ENCODE results near the gene NPAS3.

Gene NPAS3

GRCh38 chr14:33191855-33192254, 253.2 kb downstream of the NPAS3 start:
- no peak for DNase-seq

DNA sequence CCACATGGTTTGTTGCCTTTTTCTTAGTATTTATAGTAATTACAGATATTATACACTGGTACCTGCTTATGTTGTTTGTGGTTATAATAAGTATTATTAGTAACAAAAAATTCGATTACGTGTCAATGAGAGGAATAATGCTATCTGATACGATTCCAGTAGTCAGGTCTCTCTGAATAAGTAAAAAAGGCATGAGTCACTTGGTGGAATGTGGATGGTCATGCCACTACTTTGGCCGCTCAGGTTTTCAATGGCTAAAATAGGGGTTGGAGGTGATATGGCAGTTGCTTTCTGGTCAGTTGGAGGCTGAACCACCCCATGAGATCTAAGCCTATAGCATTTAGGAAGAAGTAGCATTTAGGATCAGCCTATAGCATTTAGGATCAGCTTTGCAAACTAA, 255.9 kb downstream of the NPAS3 start:
- DNase-seq = no peak

- no peak for DNase-seq
These were observed 260.0 kb downstream of the NPAS3 start for GRCh38 chr14:33198684-33199083.

DNA sequence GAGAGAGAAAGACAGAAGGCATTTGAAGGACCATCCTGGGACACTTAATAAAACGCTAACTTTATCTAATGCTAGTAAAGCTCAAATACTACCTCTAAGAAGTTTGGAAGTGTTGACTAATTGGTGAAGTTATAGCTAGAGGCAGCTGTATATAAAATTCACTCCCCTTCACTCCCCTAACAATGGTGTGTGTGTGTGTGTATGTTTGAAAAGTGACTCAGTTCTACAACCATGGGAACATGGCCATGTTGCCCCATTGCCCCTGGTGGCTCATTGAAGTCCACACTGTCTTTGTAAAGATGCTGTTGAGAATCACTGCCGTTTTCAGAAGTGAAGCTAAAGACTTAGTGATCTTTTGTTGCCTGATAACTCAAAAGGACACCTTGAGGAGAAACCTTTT, 262.4 kb downstream of the NPAS3 start:
- DNase-seq = no peak

- no peak for DNase-seq
These were observed 268.3 kb downstream of the NPAS3 start for GRCh38 chr14:33206981-33207380.

GRCh38 chr14:33207467-33208017, 268.9 kb downstream of the NPAS3 start:
- no peak for DNase-seq

GRCh38 chr14:33210311-33210710, 271.6 kb downstream of the NPAS3 start:
- DNase-seq = no peak

DNA sequence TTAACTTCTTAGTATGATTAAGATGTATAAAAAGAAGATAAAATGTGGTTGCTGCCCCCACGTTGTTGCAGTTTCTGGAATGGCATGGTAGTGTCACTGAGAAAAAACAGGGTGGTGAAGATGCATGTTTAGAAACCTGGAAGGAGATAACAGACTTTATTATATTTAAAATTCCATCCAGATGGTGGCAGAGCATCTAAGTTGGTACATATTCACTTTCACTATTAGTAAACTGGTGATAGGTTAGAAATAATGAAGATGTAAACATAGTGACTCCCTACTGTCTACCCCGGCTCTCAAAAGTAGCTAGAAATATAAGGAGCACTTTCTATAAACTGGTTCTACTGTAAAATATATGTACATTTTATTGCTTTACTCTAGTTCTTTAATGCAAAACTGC, 279.3 kb downstream of the NPAS3 start:
- DNase-seq = peak; percentile 1

GRCh38 chr14:33219957-33220356, 281.3 kb downstream of the NPAS3 start:
- DNase-seq = no peak

- no peak for DNase-seq
These were observed 290.7 kb downstream of the NPAS3 start for GRCh38 chr14:33229269-33229929.

DNA sequence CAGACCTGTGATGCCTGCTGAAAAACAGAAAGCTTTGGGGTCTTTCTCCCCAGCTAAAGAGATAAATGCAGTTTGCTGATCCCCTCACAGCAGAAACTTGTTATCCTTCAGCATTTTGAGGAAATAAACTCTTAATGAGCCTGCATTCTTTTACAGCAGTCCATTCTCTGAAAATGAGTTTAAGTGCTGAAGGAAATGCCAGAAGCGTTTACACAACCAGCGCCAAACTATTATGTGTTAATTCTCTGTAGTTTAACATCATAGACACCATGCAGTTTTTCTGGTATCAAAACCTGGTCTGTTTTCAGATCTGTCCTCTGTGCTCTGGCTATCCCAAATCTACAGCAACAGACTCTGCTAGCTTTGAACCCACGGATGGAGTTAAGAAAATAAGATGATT, 291.3 kb downstream of the NPAS3 start:
- no peak for DNase-seq

GRCh38 chr14:33232031-33232430, 293.4 kb downstream of the NPAS3 start:
- no peak for DNase-seq

GRCh38 chr14:33237115-33237740, 298.5 kb downstream of the NPAS3 start:
- DNase-seq = no peak

- DNase-seq = no peak
These were observed 300.8 kb downstream of the NPAS3 start for GRCh38 chr14:33239465-33239864.

DNA sequence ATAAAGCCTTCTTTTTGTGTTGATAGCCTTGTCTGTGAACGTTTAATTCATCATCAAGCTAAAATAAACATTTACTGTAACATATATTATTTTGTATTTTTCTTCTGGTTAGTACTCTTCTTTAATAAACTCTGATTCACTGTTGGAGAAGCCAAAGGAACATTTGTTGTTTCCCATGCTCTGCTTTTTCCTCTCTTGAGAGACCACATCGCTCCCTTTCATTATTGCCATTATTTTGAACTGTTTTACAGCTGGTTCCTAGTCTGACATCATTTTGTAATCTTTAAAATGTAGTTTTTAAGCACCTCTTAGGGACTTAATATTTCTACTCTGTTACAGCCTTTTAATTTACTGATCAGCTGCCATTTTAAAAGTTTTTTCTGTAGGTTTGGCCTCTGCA, 301.8 kb downstream of the NPAS3 start:
- no peak for DNase-seq

DNA sequence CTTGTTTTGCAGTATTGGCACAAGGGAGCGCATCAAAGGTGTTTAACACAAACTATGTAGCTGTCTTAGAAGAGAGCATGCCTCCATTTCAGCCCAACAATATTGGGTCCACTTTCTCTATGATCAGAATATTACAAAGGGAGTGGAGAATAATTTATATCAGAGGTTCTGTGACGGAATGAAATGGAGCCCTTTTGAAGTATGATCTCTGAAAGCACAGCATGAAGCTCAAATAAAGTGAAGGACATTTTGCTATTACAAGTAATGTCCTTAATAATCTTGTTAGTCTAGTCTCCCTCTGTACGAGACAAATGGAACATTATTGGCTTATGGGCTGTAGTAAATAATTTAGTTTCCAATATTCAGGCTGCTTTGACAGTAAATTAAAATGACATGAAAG, 302.7 kb downstream of the NPAS3 start:
- DNase-seq = no peak

GRCh38 chr14:33249233-33249820, 310.6 kb downstream of the NPAS3 start:
- no peak for DNase-seq

- DNase-seq = no peak
These were observed 312.3 kb downstream of the NPAS3 start for GRCh38 chr14:33250963-33251362.

- no peak for DNase-seq
These were observed 315.7 kb downstream of the NPAS3 start for GRCh38 chr14:33254342-33254741.

- no peak for DNase-seq
These were observed 316.2 kb downstream of the NPAS3 start for GRCh38 chr14:33254861-33255395.

GRCh38 chr14:33257796-33258195, 319.1 kb downstream of the NPAS3 start:
- DNase-seq = no peak

DNA sequence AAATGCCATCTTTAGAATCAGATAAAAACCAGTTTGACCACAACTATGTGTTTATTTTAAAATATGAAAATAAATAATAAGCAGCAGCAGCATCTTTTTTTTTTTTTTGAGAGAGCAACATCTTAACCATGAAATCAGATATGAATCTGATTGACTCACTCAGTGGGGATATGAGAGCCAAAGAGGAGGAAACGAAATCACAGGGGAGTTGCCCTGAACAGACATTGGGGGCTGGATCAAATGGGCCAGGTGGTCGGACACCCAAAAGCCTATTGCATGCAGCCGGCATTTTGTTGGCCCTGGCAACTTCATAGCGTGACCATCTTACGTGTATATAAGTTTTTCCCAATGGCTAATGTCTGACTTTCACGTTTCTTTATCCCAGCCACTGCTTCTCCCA, 321.1 kb downstream of the NPAS3 start:
- no peak for DNase-seq

DNA sequence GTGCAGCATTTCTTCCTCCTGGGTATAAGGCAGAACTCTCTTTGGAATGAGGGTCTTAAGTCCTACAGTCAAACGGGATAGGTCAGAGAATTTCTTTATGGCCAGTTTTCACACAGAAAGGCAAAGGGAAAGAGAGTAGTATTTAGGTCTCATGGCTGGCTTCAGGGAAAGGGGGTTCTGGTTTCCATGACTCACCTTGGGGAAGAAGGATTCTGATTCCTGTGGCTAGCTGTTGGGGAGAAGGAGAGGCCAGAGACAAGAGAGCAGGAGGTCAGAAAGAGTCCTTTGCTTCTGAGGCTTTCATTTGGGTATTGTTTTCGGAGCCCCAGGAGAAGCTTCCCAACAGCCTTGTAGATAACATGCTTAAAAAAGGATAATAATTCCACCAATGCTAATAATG, 332.5 kb downstream of the NPAS3 start:
- no peak for DNase-seq

GRCh38 chr14:33271891-33272290, 333.2 kb downstream of the NPAS3 start:
- no peak for DNase-seq
